HG02623 (cell line): ENCODE results near the gene MOB3B.

Experiments used
- ATAC-seq: cut with Tn5 transposase; IDR thresholded peaks from one replicate; pipeline ENCODE4 v1.9.1; 2021; ENCODE audit warnings: moderate library complexity; ENCODE audit not compliant: unreplicated experiment

MOB3B gene

DNA sequence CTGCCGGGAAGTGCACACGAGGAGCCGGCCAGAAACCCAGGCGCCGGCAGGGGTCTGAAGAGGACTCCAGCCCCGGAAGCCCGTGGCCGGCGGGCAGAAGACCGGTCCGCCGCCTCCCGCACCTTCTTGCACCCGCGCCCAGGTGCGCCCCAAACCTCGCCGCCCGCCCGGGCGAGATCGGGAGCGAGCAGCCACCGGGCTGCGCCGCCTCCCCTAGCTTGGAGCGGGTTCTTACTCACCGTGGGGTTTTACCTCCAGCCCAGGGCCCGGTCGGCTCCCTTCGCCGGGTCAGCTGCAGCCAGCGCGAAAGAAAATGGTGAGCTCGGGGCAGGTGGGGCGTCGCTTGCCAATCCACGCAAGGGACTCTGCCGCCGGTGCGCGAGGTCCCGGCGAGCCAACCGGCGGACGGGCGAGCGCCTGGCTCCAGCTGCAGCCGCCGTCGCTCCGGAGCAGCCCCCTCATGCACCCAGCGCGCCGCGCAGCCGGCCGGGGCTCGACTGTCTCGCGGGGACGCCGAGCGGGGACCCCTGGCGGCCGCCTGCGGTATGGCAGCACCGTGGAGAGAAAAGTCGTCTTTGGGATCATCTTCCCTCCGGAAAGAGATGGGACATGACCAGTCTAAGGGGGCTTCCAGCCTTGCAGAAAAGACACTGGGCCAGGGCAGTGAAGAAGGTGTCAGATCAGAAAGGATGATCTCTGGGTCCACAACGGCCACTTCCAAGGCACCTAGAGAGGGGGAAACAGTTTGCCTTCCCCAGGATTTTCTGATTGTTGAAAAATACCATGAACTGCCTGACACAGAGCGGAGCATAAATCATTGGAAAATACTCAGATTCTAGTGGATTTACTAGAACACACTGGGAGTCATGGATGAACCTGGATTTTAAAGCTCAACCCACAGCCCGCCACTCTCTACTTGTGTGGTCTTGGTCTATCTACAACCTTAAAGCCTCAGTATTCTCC is at the start of gene MOB3B:
Gene MOB3B, minus strand, starts transcription at position 499 of the 963 bp plus-strand sequence. CDS start 74,264 bp downstream, outside the sequence.
- ATAC-seq, result peak; percentile 70

GRCh38 chr9:27573634-27574590 is 44.3 kb upstream of the MOB3B start:
- peak; percentile 83 for ATAC-seq

GRCh38 chr9:27572918-27573633 is 43.5 kb upstream of the MOB3B start, which contains the start of gene C9orf72:
Gene C9orf72, minus strand, starts transcription at chr9:27573481. Its CDS starts 6,361 bp downstream, at chr9:27567120.
- peak; percentile 63 for ATAC-seq

DNA sequence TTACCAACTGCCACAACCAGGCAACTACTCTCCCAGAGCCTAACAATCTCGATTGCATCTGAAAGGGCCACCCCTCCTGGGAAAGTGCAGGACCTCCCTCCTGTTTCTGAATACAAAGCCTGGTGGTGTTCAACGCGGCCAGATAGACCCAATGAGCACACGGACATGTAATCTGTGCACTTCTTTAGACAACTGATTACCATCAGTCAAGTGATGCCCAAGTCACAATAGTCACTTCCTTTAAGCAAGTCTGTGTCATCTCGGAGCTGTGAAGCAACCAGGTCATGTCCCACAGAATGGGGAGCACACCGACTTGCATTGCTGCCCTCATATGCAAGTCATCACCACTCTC is 42.9 kb upstream of the MOB3B start:
- ATAC-seq, result peak; percentile 27

- no peak for ATAC-seq
Observed at GRCh38 chr9:27572061-27572460, 42.4 kb upstream of the MOB3B start.

DNA sequence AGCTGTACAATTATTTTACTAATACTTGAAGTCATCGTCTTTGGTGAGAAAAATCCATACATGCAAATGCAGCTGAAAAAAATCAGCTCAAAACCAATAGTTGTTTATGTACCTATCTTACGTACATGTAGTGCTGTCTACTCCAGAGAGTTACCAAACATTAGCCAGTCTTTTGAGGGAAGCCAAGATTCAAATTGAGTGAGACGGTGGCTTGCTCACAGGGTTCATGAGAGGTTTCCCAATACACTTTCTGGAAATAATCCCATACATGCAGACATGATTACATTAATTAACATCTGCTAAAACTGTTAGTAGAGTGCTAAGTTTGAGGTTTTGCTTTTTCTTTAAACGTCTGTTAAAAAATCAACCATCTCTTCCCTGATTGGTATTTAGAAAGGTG is 41.4 kb upstream of the MOB3B start:
- no peak for ATAC-seq

- no peak for ATAC-seq
Observed at GRCh38 chr9:27569406-27569805, 39.8 kb upstream of the MOB3B start.

DNA sequence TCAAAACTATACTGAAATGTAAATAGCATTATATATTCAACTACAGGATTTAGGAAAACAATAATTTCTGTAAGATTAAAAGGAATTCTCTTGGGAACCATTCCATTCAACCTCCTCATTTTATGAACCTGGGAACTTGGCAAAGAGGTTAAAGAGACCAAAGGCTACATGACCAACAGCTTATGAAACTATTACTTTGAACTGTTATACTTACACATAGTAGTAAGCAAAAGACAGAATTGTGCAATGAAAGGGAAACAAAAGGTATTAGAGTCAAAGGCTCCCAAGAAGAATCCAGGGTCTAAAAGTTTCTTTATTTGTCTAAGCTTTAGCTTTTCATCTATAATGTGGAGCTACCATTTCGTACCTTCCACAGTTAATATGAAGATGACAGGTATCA is 36.5 kb upstream of the MOB3B start:
- no peak for ATAC-seq

GRCh38 chr9:27565696-27566095 is 36.1 kb upstream of the MOB3B start:
- no peak for ATAC-seq

DNA sequence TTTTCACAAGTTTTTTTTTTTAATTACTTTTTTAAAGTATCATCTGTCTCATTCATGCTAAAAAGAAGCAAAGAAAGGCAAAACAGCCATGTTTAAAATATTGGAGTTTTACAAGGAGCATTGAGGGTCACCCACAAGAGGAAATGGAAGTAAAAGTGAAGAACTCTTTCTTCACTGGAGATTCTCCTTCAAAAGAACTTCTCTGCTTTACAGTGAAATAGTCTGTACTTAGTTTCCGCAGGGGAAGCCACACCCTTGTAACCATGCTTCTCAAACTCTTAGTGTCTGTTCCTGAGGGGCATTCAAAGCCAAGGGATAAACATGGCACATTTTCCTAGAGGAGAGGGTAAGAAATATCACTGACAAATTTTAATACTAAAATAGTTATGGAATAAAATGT is 35.1 kb upstream of the MOB3B start:
- ATAC-seq, result no peak

- no peak for ATAC-seq
Observed at GRCh38 chr9:27563738-27564430, 34.3 kb upstream of the MOB3B start.

GRCh38 chr9:27561685-27562084 is 32.1 kb upstream of the MOB3B start:
- no peak for ATAC-seq

GRCh38 chr9:27560457-27560856 is 30.8 kb upstream of the MOB3B start:
- no peak for ATAC-seq

DNA sequence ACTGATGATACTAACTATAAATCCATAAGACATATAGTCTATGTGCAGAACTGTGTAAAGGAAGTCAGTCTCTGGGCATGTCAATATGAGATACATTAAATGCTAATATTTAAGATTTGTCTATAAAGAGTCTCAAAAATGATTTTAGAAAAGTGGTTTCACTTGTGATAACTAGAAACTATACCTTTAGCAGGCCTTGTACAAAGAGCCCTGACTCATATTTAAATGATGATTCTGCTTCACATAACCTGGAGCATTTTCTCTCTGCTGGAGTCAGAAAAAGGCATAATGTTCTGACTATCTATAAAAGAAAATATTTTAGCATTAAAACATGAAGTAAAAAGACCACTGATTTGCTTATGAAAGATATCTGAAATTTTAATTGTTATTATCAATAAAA is 28.7 kb upstream of the MOB3B start:
- ATAC-seq, result no peak

- no peak for ATAC-seq
Observed at GRCh38 chr9:27556470-27556869, 26.9 kb upstream of the MOB3B start.

DNA sequence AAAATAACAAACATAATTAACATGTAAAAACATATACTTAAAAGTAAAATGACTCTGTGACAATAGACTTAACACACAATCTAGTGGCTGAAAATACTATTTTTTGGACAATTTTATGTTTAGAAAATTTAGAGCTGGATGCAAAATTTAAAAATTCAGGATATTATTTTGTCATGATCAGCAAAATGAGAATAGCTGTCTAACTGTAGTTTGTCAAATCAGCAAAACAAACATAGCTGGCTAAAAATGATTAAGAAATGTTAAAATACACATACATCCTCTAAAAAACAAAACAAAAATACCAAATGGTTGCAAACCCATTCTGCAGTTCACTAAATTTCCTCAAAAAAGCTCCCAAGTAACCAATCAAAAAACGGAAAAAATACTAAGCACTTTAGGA is 25.1 kb upstream of the MOB3B start:
- ATAC-seq, result no peak

DNA sequence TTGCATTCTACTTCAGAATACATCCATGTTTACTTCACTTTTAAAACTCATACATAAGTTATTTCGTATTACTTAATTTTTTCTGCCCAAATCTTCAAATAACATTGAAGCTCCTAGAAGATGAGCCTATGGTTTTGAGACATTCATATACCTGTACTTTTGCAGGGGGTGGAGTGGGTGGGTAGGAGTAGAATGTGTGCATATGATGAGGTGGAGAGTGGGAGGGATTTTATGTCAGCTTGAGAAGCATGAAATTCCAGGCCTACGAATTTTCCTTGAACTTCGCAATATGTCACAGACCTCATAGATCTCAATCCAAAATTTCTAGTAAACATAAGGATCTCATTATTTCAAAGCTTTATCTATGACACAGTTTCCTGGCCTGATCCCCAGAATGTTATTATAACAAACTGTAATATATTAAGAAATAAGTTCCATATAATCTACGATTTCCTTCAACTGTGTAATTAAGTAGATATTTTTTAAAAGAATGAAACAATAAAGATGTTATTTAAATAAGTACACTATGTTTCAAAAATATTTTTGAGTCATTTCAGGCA is 19.7 kb upstream of the MOB3B start:
- ATAC-seq, result no peak

DNA sequence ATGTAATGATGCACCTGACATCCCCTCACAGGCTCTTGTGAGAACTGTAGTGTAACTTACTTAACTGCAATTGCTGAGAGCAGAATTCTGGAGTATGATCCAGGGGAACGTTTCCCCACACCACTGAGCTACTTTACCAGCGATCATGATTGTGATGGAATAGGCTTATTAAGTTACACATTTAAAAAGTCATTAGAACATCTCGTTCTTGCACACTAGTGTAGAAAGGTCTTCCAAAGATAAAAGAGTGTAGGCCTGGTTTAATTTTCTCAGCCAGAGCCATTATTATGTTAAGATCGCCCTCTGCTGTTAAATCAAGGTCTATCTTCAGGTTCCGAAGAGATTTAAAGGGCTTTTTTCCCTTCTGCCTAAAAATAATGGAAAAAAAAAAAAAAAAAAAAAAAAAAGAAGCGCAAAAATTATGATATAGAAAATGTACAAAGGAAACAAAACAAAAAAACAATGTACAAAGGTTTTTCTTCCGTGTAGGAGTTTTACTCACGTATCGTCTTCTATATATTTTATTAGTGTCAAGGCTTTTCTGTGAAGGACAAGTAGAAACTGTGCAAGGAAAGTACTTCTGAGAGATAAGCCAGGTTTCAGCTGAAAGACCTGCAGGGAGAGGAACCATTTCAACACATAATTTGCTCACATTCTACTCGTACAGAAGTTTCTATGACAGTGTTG is 18.6 kb upstream of the MOB3B start:
- no peak for ATAC-seq

GRCh38 chr9:27545471-27545870 is 15.9 kb upstream of the MOB3B start:
- ATAC-seq, result no peak
